ENCODE results near the gene RET.

The RET gene

GRCh38 chr10:43177595-43177994 is 100.7 kb downstream of the RET start:
- no peak for DNase-seq

Measured in NCI-H748 treated with DMSO at 0.1 percent for 48 hours (cell line).